Effector memory CD4-positive, alpha-beta T cell (primary cell): ENCODE results near the gene HES6.

Source experiments
- DNase-seq, 3 donors: peaks; one replicate each; pipeline ENCODE4 v3.0.0-alpha.2; 2020
- H3K27ac ChIP-seq: 2 replicates; pipeline ENCODE4 v1.7.0; 2013; ENCODE audit warnings: mild to moderate bottlenecking, low read length, moderate library complexity; ENCODE audit not compliant: insufficient read depth, poor library complexity, severe bottlenecking
- H3K27me3 ChIP-seq: replicated peaks from 2 replicates; pipeline ENCODE4 v1.7.0; 2013; ENCODE audit warnings: mild to moderate bottlenecking, low read length; ENCODE audit not compliant: insufficient read depth, control insufficient read depth, poor library complexity, severe bottlenecking
- H3K36me3 ChIP-seq: 2 replicates; pipeline ENCODE4 v1.7.0; 2013; ENCODE audit warnings: mild to moderate bottlenecking, low read length, moderate library complexity; ENCODE audit not compliant: control insufficient read depth, insufficient read depth
- H3K4me1 ChIP-seq: 2 replicates; pipeline ENCODE4 v1.7.0; 2013; ENCODE audit warnings: low read length, mild to moderate bottlenecking; ENCODE audit not compliant: control insufficient read depth, insufficient read depth, poor library complexity, severe bottlenecking
- H3K4me3 ChIP-seq: 2 replicates; pipeline ENCODE4 v1.7.0; 2013; ENCODE audit warnings: low read length, low read depth, mild to moderate bottlenecking; ENCODE audit not compliant: insufficient read depth, poor library complexity, severe bottlenecking
- H3K9me3 ChIP-seq: 2 replicates; pipeline ENCODE4 v1.7.0; 2013; ENCODE audit warnings: mild to moderate bottlenecking, low read length, moderate library complexity; ENCODE audit not compliant: control insufficient read depth

Gene HES6

GRCh38 chr2:238262496-238263122 lies 22.8 kb upstream of the HES6 start:
- no peaks in the 10 kb centered on the region for H3K4me1 ChIP-seq
- H3K27me3 ChIP-seq = no peaks in the 10 kb centered on the region
- no peak overlapping the region for H3K4me3 ChIP-seq
- no peak for DNase-seq
- no peak overlapping the region for H3K27ac ChIP-seq
- H3K36me3 ChIP-seq = peaks cover 27% of the 10 kb centered on the region
- H3K9me3 ChIP-seq = no peaks in the 10 kb centered on the region

GRCh38 chr2:238261718-238262375 lies 22.0 kb upstream of the HES6 start:
- Histone ChIP-seq H3K27ac (no peak overlapping the region), H3K4me3 (no peak overlapping the region), H3K36me3 (peaks cover 24% of the 10 kb centered on the region), H3K4me1 (no peaks in the 10 kb centered on the region), H3K9me3 (no peaks in the 10 kb centered on the region), H3K27me3 (no peaks in the 10 kb centered on the region)
- DNase-seq = no peak

GRCh38 chr2:238260883-238261282 lies 21.0 kb upstream of the HES6 start:
- no peak overlapping the region for H3K4me3 ChIP-seq
- no peak for DNase-seq
- H3K27me3 ChIP-seq = no peaks in the 10 kb centered on the region
- H3K36me3 ChIP-seq = peaks cover 25% of the 10 kb centered on the region
- no peaks in the 10 kb centered on the region for H3K9me3 ChIP-seq
- H3K27ac ChIP-seq = no peak overlapping the region
- H3K4me1 ChIP-seq = no peaks in the 10 kb centered on the region

GRCh38 chr2:238259061-238260020 lies 19.5 kb upstream of the HES6 start:
- Histone ChIP-seq H3K36me3 (peaks cover 29% of the 10 kb centered on the region), H3K9me3 (no peaks in the 10 kb centered on the region), H3K4me3 (no peak overlapping the region), H3K4me1 (no peaks in the 10 kb centered on the region), H3K27me3 (no peaks in the 10 kb centered on the region), H3K27ac (no peak overlapping the region)
- DNase-seq = no peak

GRCh38 chr2:238257786-238258700 lies 18.2 kb upstream of the HES6 start:
- peaks cover 35% of the 10 kb centered on the region for H3K36me3 ChIP-seq
- H3K27ac ChIP-seq = no peak overlapping the region
- no peak overlapping the region for H3K4me3 ChIP-seq
- no peaks in the 10 kb centered on the region for H3K27me3 ChIP-seq
- no peak for DNase-seq
- H3K4me1 ChIP-seq = no peaks in the 10 kb centered on the region
- no peaks in the 10 kb centered on the region for H3K9me3 ChIP-seq

- Histone ChIP-seq H3K4me1 (no peaks in the 10 kb centered on the region), H3K27me3 (no peaks in the 10 kb centered on the region), H3K27ac (no peak overlapping the region), H3K9me3 (no peaks in the 10 kb centered on the region), H3K36me3 (peaks cover 35% of the 10 kb centered on the region), H3K4me3 (no peak overlapping the region)
- DNase-seq = peak; percentile 44 to 64 (median 55)
Observed at GRCh38 chr2:238256594-238257104, 16.8 kb upstream of the HES6 start.

- Histone ChIP-seq H3K4me1 (no peaks in the 10 kb centered on the region), H3K27me3 (no peaks in the 10 kb centered on the region), H3K4me3 (no peak overlapping the region), H3K27ac (no peak overlapping the region), H3K9me3 (no peaks in the 10 kb centered on the region), H3K36me3 (peaks cover 38% of the 10 kb centered on the region)
- DNase-seq = no peak
Observed at GRCh38 chr2:238256111-238256510, 16.3 kb upstream of the HES6 start.

- peaks cover 43% of the 10 kb centered on the region for H3K36me3 ChIP-seq
- no peak overlapping the region for H3K27ac ChIP-seq
- DNase-seq = no peak
- no peak overlapping the region for H3K4me3 ChIP-seq
- no peaks in the 10 kb centered on the region for H3K4me1 ChIP-seq
- H3K27me3 ChIP-seq = no peaks in the 10 kb centered on the region
- no peaks in the 10 kb centered on the region for H3K9me3 ChIP-seq
Observed at GRCh38 chr2:238255636-238256035, 15.8 kb upstream of the HES6 start.

GRCh38 chr2:238255151-238255551 lies 15.3 kb upstream of the HES6 start:
- H3K36me3 ChIP-seq = peaks cover 44% of the 10 kb centered on the region
- no peaks in the 10 kb centered on the region for H3K4me1 ChIP-seq
- no peak overlapping the region for H3K27ac ChIP-seq
- H3K4me3 ChIP-seq = no peak overlapping the region
- no peaks in the 10 kb centered on the region for H3K27me3 ChIP-seq
- no peak for DNase-seq
- H3K9me3 ChIP-seq = no peaks in the 10 kb centered on the region
